ENCODE results near the gene TOM1L1. TPM values are rescaled to one million over a fixed set of nuclear protein-coding genes. Genes with fewer than 3 reads are reported as not detected.

TOM1L1 gene
- total and polyA plus RNA-seq, 2 of the 8 experiments (the other 6 are each of a cell fraction or from before 2014, with no cell fraction given): 47.0 to 60.8 TPM

- Histone ChIP-seq H4K5ac (ENCODE audit: insufficient read length, low read depth, low read length) (no peak overlapping the region), H3K36me3 (ENCODE audit: control insufficient read depth in 2 of 4, insufficient read depth in 4 of 4, low read length in 3 of 4) (peaks cover 8 to 59% (median 33%) of the 10 kb centered on the region in 4 experiments), H3K4me3 (ENCODE audit: extremely low read depth in 1 of 4, insufficient read depth in 2 of 4, low read depth in 3 of 4, low read length in 4 of 4) (no peak overlapping the region), H2BK5ac (ENCODE audit: low read depth, low read length) (no peak overlapping the region), H3K4me1 (replicated peaks in 1 of 4; ENCODE audit: control insufficient read depth in 3 of 4, insufficient read depth in 4 of 4, low read length in 3 of 4) (peaks cover 0 to 7% (median under 1%) of the 10 kb centered on the region in 4 experiments; a peak in 2 of 7 replicates), H3K14ac (ENCODE audit: insufficient read length) (no peak overlapping the region), H3K56ac (replicated peaks; ENCODE audit: insufficient read length, low read depth, low read length) (no peak overlapping the region), H2BK12ac (ENCODE audit: low read depth, low read length) (no peak overlapping the region), H3K23me2 (ENCODE audit: low read depth, low read length) (no peaks in the 10 kb centered on the region), H4K8ac (ENCODE audit: extremely low read depth, insufficient read depth, low read length) (no peak overlapping the region), H3K27me3 (replicated peaks in 1 of 4; ENCODE audit: control insufficient read depth in 3 of 4, extremely low read depth in 1 of 4, insufficient read depth in 3 of 4, low read length in 3 of 4) (no peaks in the 10 kb centered on the region), H3K4me2 (ENCODE audit: insufficient read depth in 1 of 2, low read depth in 2 of 2, low read length in 2 of 2) (0 out of 4 replicates have a peak overlapping the region, but pooled peaks of 1 of the 2 experiments have one; percentile 17), H2BK120ac (replicated peaks; ENCODE audit: low read depth, low read length) (no peak overlapping the region), H3K79me1 (ENCODE audit: low read depth, low read length) (no peaks in the 10 kb centered on the region; the same call in 1 of the 2 replicates), H2AFZ (ENCODE audit: low read length) (no peak overlapping the region), H3K79me2 (ENCODE audit: control insufficient read depth in 1 of 2, insufficient read depth in 2 of 2, low read length in 2 of 2) (no peaks in the 10 kb centered on the region), H2BK15ac (ENCODE audit: low read length) (no peak overlapping the region), H4K91ac (replicated peaks; ENCODE audit: insufficient read length, low read length) (no peak overlapping the region), H4K20me1 (replicated peaks in 1 of 2; ENCODE audit: control insufficient read depth in 1 of 2, insufficient read depth in 2 of 2, low read length in 2 of 2) (peaks cover 1 to 2% of the 10 kb centered on the region in 2 experiments), H3K23ac (ENCODE audit: insufficient read length) (no peak overlapping the region), H3K18ac (ENCODE audit: extremely low read depth, low read length) (no peak overlapping the region), H3K9ac (replicated peaks in 1 of 4; ENCODE audit: extremely low read depth in 1 of 4, low read depth in 3 of 4, low read length in 3 of 4) (no peak overlapping the region), H3K4ac (replicated peaks; ENCODE audit: insufficient read length, low read depth, low read length) (no peak overlapping the region), H3K27ac (ENCODE audit: low read depth, low read length) (peak overlapping the region; percentile 15; the same call in 1 of the 2 replicates), H3K9me3 (ENCODE audit: insufficient read depth in 2 of 2, low read depth in 1 of 2, low read length in 1 of 2) (no peaks in the 10 kb centered on the region), H2BK20ac (ENCODE audit: low read length) (no peak overlapping the region), H2AK5ac (ENCODE audit: low read depth, low read length) (no peak overlapping the region)
- CTCF ChIA-PET (ENCODE audit: partially characterized antibody): no interaction called here
- TF ChIP-seq JUN (IDR thresholded peaks at IDR 0.05; ENCODE audit: low read depth, low read length) (no peak), POLR2AphosphoS5 (IDR thresholded peaks at IDR 0.05; ENCODE audit: low read depth, low read length) (peak; percentile 41; the same call in 1 of the 2 replicates)
- 88% methylated on average over 3 of the region's 3 CpGs; no CpG with 5 or more reads in 1 of the 2 experiments for WGBS, 2 experiments (ENCODE audit: extremely low coverage in 1 of 2, insufficient coverage in 1 of 2, insufficient read length in 1 of 2, insufficient replicate concordance in 2 of 2, low coverage in 1 of 2, low lambda C conversion rate in 2 of 2, missing lambda C conversion rate in 1 of 2)
- POLR2A ChIA-PET (ENCODE audit: partially characterized antibody): no interaction called here
- FAIRE-seq: no peak
- no peak for DNase-seq (ENCODE audit: low read depth in 1 of 2, low spot score in 2 of 2)
Observed at GRCh38 chr17:54956791-54957190, 56.1 kb downstream of the TOM1L1 start.
